Endothelial cell of umbilical vein (primary cell): ENCODE results near the gene COL19A1. TPM values are rescaled to one million over a fixed set of nuclear protein-coding genes. Genes with fewer than 3 reads are reported as not detected.

ENCODE experiments used
- BruUV-seq: library from RNA; stranded (reverse); fragments of 400-500 nt; replicated peaks from 2 replicates; lab custom pipeline; 2021; lab: Mats Ljungman, UMichigan
- CTCF ChIA-PET: fragments of 300-600, 350-600 bp; sonication (Branson Sonifier 250); formaldehyde crosslinking; loops from one replicate; lab custom pipeline; 2021; ENCODE audit warnings: antibody characterized with exemption, inconsistent platforms; lab: Charles Lee
- POLR2A ChIA-PET: fragments of 300-600, 350-600 bp; sonication (Branson Sonifier 250); formaldehyde crosslinking; loops from one replicate; lab custom pipeline; 2021; ENCODE audit warnings: antibody characterized with exemption, inconsistent platforms; lab: Charles Lee
- DNase-seq: peaks from one replicate; pipeline ENCODE4 v3.0.0-alpha.2; 2011; ENCODE audit warnings: low read depth, low spot score
- FAIRE-seq: peaks from 2 replicates; lab custom pipeline; 2011; peaks lifted over from hg19 to GRCh38; lab: Jason Lieb, UNC
- H2AFZ ChIP-seq: 2 replicates; pipeline ENCODE4 v1.6.0; 2012; ENCODE audit warnings: low read depth, low read length, control low read depth, inconsistent platforms
- H3K27ac ChIP-seq: 2 replicates; pipeline ENCODE4 v1.5.1; 2011; ENCODE audit warnings: low read depth, mild to moderate bottlenecking, control low read depth, low read length, moderate library complexity; ENCODE audit not compliant: insufficient read depth
- H3K27me3 ChIP-seq, 2 experiments: 2 replicates each; pipeline versions ENCODE4 v1.6.0 to v1.6.1; 2011; ENCODE audit warnings: low read length in 2 of 2, mixed read lengths in 1 of 2; ENCODE audit not compliant: control insufficient read depth in 2 of 2, insufficient read depth in 2 of 2
- H3K36me3 ChIP-seq, 2 experiments: 2 replicates in 1 of 2; 3 replicates in 1 of 2; pipeline ENCODE4 v1.5.1; 2011; ENCODE audit warnings: low read length in 2 of 2, mild to moderate bottlenecking in 1 of 2, moderate library complexity in 1 of 2; ENCODE audit not compliant: control insufficient read depth in 2 of 2, insufficient read depth in 2 of 2; ENCODE audit errors: extremely low read depth in 1 of 2
- H3K4me1 ChIP-seq: 3 replicates; pipeline ENCODE4 v1.5.1; 2011; ENCODE audit warnings: mild to moderate bottlenecking, low read length; ENCODE audit not compliant: control insufficient read depth, insufficient read depth; ENCODE audit errors: extremely low read depth
- H3K4me2 ChIP-seq: 2 replicates; pipeline ENCODE4 v1.6.1; 2011; ENCODE audit warnings: low read length, control low read depth, mixed read lengths; ENCODE audit not compliant: insufficient read depth
- H3K4me3 ChIP-seq, 3 experiments: fragments of 200-600 bp in 1 of 3; sonication (generic), shearing (Covaris generic) in 1 of 3; replicated peaks in 1 of 3; 2 replicates each; pipeline ENCODE4 v1.5.1; 2011 to 2016; ENCODE audit warnings: control low read depth in 3 of 3, low read length in 3 of 3, mild to moderate bottlenecking in 2 of 3, inconsistent platforms in 1 of 3, low read depth in 1 of 3, moderate library complexity in 1 of 3; ENCODE audit not compliant: insufficient read depth in 1 of 3
- H3K79me2 ChIP-seq: 2 replicates; pipeline ENCODE4 v1.6.0; 2012; ENCODE audit warnings: low read length, inconsistent platforms; ENCODE audit not compliant: control insufficient read depth, insufficient read depth
- H3K9ac ChIP-seq: replicated peaks from 2 replicates; pipeline ENCODE3; 2011; ENCODE audit warnings: low read length, control low read depth; ENCODE audit not compliant: insufficient read depth; ENCODE audit errors: extremely low read depth
- H3K9me1 ChIP-seq: replicated peaks from 3 replicates; pipeline ENCODE4 v1.6.0; 2011; ENCODE audit warnings: mild to moderate bottlenecking, low read length; ENCODE audit not compliant: control insufficient read depth, insufficient read depth; ENCODE audit errors: extremely low read depth
- H3K9me3 ChIP-seq: replicated peaks from 2 replicates; pipeline ENCODE4 v1.5.1; 2012; ENCODE audit warnings: low read length, inconsistent platforms; ENCODE audit not compliant: control insufficient read depth, insufficient read depth
- H4K20me1 ChIP-seq: replicated peaks from 2 replicates; pipeline ENCODE3; 2011; ENCODE audit warnings: mild to moderate bottlenecking, low read length; ENCODE audit not compliant: control insufficient read depth, insufficient read depth; ENCODE audit errors: extremely low read depth
- CTCF ChIP-seq, 2 donors: IDR thresholded peaks; 1 replicate in 1 of 2; 2 replicates in 1 of 2; pipeline ENCODE4 v1.5.1; 2011; ENCODE audit warnings: low read length in 2 of 2, mild to moderate bottlenecking in 2 of 2, moderate library complexity in 2 of 2, control low read depth in 1 of 2, inconsistent platforms in 1 of 2, low read depth in 1 of 2; ENCODE audit not compliant: insufficient read depth in 1 of 2; ENCODE audit errors: extremely low read depth in 1 of 2
- EZH2 ChIP-seq: IDR thresholded peaks from 2 replicates; pipeline ENCODE4 v1.6.1; 2012; ENCODE audit warnings: borderline replicate concordance, low read depth, mild to moderate bottlenecking, moderate library complexity, low read length, inconsistent platforms; ENCODE audit not compliant: severe bottlenecking
- FOS ChIP-seq: IDR thresholded peaks from 2 replicates; pipeline ENCODE4 v1.6.1; 2011; ENCODE audit warnings: mild to moderate bottlenecking, low read length, moderate library complexity, borderline replicate concordance; ENCODE audit not compliant: insufficient read depth
- GATA2 ChIP-seq: IDR thresholded peaks from 2 replicates; pipeline ENCODE4 v1.7.0; 2011; ENCODE audit warnings: low read depth, mild to moderate bottlenecking, moderate library complexity, mixed read lengths, low read length; ENCODE audit not compliant: insufficient read length, insufficient read depth
- JUN ChIP-seq: IDR thresholded peaks from 2 replicates; pipeline ENCODE4 v1.6.1; 2011; ENCODE audit warnings: borderline replicate concordance, low read depth; ENCODE audit not compliant: insufficient read length, insufficient read depth
- MAX ChIP-seq: IDR thresholded peaks from 2 replicates; pipeline ENCODE4 v1.6.1; 2011; ENCODE audit not compliant: insufficient read depth, insufficient read length
- MYC ChIP-seq: IDR thresholded peaks from one replicate; pipeline ENCODE4 v1.6.1; 2011; ENCODE audit warnings: mild to moderate bottlenecking, low read depth, low read length
- POLR2A ChIP-seq: IDR thresholded peaks from 2 replicates; pipeline ENCODE4 v1.6.1; 2012; ENCODE audit warnings: low read depth, mild to moderate bottlenecking, control low read depth, low read length
- POLR2AphosphoS5 ChIP-seq: IDR thresholded peaks from 2 replicates; pipeline ENCODE4 v1.6.1; 2012; ENCODE audit warnings: low read depth, mild to moderate bottlenecking, control low read depth, low read length, moderate library complexity; ENCODE audit not compliant: insufficient read depth
- dilution Hi-C: fragments of 300-500 bp; cut with MboI; formaldehyde crosslinking; loops from one replicate; pipeline ENCODE4 v1.15.0; 2019; ENCODE audit warnings: low sequenced_read_pairs; ENCODE audit not compliant: extremely low pct_ligation_motif_present
- intact Hi-C: fragments of 100-400 bp; cut with micrococcal nuclease; formaldehyde crosslinking; loops from one replicate; pipeline ENCODE4 v1.10.0; 2022
- polyA plus RNA-seq, 4 experiments: library from polyadenylated mRNA; depleted of rRNA in 3 of 4; stranded (reverse) in 3 of 4; unstranded in 1 of 4; fragments of >200 nt; gene quantifications; 2 replicates each; pipeline versions ENCODE4 v1.2.1 to v1.2.3, GENCODE V29; 2011 to 2012; ENCODE audit warnings: missing spikeins in 1 of 4
- total RNA-seq: library from RNA; stranded (reverse); gene quantifications from 2 replicates; pipeline ENCODE4 v1.2.3, GENCODE V29; 2021

The COL19A1 gene
- total and polyA plus RNA-seq, 2 donors (not counting 3 experiments of a cell fraction or from before 2014, with no cell fraction given), result not detected

- Histone ChIP-seq H3K4me3 (no peak overlapping the region), H3K36me3 (no peaks in the 10 kb centered on the region), H3K9me3 (no peaks in the 10 kb centered on the region), H2AFZ (no peak overlapping the region), H3K9ac (no peak overlapping the region), H3K4me2 (no peak overlapping the region), H3K9me1 (no peaks in the 10 kb centered on the region), H3K27me3 (no peaks in the 10 kb centered on the region), H3K79me2 (no peaks in the 10 kb centered on the region), H3K4me1 (no peaks in the 10 kb centered on the region), H3K27ac (no peak overlapping the region), H4K20me1 (no peaks in the 10 kb centered on the region)
- dilution Hi-C loops (no loop called here), intact Hi-C loops (no loop called here)
- TF ChIP-seq POLR2AphosphoS5 (no peak), FOS (no peak), POLR2A (no peak), GATA2 (no peak), MYC (no peak), CTCF (IDR thresholded peaks at IDR 0.05; ENCODE audit: extremely low read depth in 1 of 2, insufficient read depth in 1 of 2, low read depth in 1 of 2, low read length in 2 of 2) (no peak), EZH2 (no peak), MAX (no peak), JUN (no peak)
- ChIA-PET CTCF (no interaction called here), POLR2A (no interaction called here)
- BruUV-seq, result no TSS peak
- DNase-seq (no peak), FAIRE-seq (no peak)
These were observed 162.6 kb downstream of the COL19A1 start for GRCh38 chr6:70028926-70029325.
